ENCODE data around the gene CEP70. TPM values are rescaled to one million over a fixed set of nuclear protein-coding genes. Genes with fewer than 3 reads are reported as not detected.
"Not testable (repeated sequence)": the region's sequence is repeated elsewhere in the genome, so short reads cannot be mapped to it uniquely, and the experiment has no call there.

Gene CEP70
- polyA plus RNA-seq, 4 donors = 34.0 to 48.1 (median 39.4) TPM

DNA sequence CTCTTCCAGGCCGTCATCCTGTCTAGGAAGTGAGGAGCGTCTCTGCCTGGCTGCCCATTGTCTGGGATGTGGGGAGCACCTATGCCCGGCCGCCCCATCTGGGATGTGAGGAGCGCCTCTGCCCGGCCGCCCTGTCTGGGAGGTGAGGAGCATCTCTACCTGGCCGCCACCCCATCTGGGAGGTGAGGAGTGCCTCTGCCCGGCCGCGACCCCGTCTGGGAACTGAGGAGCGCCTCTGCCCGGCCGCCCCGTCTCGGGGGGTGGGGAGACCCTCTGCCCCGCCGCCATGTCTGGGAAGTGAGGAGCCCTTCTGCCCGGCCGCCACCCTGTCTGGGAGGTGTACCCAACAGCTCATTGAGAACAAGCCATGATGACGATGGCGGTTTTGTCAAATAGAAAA lies 72.6 kb downstream of the CEP70 start:
- DNase-seq (ENCODE audit: low read depth in 4 of 4, low spot score in 2 of 4) = not testable (repeated sequence)

DNA sequence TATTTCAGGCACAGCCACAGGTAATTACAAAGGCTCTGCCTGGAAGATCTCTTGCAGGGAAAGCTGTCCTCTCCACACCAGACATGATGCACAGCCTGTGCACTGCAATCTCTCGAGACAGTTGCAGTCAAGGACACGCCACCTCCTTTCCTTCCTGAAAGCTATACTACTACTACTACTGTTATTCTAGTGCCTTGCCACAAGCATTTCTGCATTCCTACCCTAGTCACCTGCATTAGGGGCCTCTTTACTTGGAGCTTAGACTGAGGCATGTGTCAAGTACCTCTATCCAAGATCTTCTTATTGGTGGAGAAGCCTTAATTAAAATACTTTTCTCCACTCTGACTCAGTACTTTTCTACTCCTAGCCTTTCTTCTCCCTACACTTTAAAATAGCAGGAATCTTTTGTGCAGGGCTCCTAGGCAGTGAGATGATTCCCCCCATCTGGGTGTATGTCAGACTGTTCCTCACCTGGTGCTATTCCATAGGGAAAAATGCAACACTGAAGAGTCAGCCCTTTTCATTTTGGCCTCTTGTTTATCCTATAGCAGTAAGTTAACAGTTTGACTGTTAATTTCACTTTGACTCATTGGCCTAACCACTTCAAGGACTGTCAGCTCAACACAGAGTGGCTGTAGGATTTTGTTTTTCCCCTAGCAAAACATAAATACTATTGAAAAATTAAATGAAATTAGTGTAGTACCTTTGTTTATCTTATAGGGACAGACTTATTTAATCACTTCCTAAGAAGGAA lies 80.8 kb downstream of the CEP70 start:
- no peak for DNase-seq (ENCODE audit: low read depth in 4 of 4, low spot score in 2 of 4)

DNA sequence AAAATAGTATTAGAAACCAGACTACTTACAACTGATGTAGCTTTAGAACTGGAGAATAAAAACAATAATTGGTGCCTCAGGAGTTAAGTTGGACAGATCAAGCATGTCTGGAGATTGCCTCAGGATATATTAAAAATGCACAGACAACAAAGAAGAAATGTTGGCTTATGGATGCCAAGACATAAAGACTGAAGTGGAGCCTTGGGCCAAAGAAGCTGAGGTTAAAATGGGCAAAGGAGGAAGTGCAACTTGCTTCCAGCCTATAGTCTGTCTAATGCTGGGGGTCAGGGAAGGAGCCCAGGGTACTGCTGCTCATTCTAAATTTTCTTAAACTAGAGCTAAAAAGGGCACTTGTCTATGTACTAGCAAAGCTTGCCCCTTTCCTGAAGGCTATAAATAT lies 82.1 kb downstream of the CEP70 start:
- no peak for DNase-seq (ENCODE audit: low read depth in 4 of 4, low spot score in 2 of 4)

DNA sequence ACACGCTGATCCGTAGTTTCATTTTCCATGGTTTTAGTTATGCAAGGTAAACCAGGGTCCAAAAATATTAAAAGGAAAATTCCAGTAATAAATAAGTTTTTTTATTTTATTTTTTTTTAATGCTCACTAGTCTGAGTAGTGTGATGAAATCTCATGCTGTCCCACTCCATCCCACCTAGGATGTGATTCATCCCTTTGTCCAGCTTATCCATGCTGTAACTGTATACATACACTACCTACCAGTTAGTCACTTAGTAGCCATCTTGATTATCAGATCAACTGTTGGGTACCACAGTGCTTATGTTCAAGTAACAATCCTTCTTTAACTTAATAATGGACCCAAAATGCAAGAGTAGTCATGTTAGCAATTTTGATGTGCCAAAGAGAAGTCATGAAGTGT lies 84.5 kb downstream of the CEP70 start:
- no peak for DNase-seq (ENCODE audit: low read depth in 4 of 4, low spot score in 2 of 4)

DNA sequence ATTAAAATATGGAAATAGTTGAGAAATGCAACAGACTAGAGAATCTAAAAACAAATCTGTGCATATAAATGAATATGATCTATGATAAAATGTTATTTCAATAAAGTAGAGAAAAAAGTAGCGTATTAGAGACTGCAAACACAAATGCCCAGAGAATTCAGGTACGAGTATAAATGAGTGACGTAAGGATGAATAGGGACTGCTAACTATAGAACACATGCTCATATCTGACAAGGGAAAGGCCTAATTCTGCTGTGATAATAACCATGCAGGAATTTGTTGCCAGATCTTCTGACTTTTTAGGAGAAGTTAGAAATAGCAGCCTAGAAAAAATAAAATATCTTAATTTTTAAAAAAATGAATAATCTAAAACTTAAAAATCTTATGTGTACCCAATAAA lies 86.5 kb downstream of the CEP70 start:
- DNase-seq (ENCODE audit: low read depth in 4 of 4, low spot score in 2 of 4) = no peak

DNA sequence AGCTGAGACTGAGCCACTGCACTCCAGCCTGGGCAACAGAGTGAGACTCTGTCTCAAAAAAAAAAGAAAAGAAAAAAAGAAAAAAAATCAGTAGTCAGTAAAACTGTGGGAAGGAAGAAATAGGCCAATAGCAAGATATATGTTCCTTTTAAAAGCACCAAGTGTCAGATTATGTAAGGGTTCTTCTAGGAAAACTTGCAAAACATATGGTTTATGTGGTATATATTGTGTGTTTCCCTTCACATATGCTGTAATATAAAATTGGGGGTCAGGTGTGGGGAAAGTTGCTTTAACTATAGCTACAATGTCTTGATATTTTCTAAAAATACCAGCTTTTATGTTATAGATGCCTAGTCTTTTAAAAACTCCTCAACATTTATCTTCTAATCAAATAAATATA lies 95.1 kb downstream of the CEP70 start:
- no peak for DNase-seq (ENCODE audit: low read depth in 4 of 4, low spot score in 2 of 4)

DNA sequence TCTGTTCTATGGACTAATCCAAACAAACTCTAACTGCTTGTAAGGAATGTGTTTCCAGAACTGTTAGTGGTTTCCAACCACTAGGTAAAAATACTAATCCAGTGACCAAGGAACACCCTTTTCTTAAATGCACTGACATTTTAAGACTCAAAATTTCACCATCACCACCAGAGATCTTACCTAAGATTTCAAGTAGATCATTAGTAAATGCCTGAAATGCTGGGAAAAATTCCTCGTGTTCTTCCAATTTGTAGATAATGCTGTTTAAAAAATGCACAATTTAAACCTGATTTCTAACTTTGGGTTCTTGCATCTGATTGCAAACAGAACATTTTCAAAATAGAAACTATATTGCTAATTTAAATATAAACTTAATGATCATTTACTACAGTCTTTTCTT lies 96.2 kb downstream of the CEP70 start:
- DNase-seq (ENCODE audit: low read depth in 4 of 4, low spot score in 2 of 4) = no peak

DNA sequence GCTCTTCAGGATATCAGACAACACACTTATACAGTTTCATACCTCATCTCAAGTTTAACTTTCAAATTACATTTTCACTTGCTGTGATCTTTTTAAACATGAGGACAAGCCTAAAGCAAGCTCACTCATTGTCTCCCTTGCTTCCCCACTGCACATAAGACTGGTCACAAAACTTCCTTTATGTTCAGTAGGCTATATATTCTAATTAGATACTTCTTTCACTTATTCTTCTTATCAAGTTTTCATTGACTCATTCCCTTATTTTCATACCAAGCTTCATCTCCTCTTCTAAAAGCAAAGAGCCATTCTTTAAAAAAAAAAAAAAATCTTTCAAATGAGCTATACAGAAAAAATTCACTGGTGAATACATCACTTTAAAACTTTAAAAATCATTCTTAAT lies 97.0 kb downstream of the CEP70 start:
- DNase-seq (ENCODE audit: low read depth in 4 of 4, low spot score in 2 of 4) = no peak

DNA sequence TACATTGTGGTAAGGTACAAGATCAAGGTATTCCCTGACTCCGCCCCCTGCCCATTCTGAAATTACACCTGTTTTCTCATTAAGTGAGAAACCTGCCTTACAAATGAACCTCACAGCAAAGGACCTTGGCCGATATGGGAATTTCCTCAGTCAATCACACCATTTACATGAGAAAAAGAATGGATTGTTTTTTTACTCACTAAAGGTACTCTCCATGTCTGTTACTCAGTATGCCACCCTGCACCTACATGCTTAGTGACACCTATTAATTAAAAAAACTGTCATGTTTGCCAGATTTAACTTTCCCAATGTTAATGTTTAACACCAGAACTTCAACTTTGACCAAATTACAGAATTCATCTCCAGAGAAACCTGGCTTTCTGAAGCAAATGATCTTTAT lies 97.6 kb downstream of the CEP70 start:
- no peak for DNase-seq (ENCODE audit: low read depth in 4 of 4, low spot score in 2 of 4)

DNA sequence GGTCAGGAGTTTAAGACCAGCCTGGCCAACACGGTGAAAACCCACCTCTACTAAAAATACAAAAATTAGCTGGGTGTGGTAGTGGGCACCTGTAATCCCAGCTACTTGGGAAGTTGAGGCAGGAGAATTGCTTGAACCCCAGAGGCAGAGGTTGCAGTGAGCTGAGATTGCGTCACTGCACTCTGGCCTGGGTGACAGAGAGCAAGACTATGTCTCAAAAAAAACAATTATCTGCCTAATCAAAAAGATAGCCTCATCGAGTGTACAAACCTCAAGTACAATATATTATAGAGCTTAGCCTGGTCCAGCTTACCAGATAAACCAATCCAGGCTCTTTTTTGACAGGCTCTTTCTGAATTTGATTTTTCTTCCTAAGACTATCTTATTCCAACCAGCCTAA lies 98.4 kb downstream of the CEP70 start:
- DNase-seq (ENCODE audit: low read depth in 4 of 4, low spot score in 2 of 4) = not testable (repeated sequence)

DNA sequence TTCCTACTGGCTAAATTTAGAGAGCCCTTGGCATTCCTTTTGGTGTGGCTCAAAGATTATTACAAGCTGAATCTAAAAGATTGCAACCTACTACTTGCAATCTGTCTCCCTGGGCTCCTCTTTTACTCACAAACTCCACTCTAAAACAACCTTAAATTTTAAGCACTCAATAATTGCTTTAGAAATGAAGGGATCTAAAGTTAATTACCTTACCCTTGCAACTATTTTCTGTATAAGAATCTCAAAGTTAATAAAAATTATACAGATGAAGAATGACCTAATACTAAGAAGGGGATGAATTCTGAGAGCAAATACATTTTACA lies 99.5 kb downstream of the CEP70 start:
- DNase-seq (ENCODE audit: low read depth in 4 of 4, low spot score in 2 of 4) = no peak

DNA sequence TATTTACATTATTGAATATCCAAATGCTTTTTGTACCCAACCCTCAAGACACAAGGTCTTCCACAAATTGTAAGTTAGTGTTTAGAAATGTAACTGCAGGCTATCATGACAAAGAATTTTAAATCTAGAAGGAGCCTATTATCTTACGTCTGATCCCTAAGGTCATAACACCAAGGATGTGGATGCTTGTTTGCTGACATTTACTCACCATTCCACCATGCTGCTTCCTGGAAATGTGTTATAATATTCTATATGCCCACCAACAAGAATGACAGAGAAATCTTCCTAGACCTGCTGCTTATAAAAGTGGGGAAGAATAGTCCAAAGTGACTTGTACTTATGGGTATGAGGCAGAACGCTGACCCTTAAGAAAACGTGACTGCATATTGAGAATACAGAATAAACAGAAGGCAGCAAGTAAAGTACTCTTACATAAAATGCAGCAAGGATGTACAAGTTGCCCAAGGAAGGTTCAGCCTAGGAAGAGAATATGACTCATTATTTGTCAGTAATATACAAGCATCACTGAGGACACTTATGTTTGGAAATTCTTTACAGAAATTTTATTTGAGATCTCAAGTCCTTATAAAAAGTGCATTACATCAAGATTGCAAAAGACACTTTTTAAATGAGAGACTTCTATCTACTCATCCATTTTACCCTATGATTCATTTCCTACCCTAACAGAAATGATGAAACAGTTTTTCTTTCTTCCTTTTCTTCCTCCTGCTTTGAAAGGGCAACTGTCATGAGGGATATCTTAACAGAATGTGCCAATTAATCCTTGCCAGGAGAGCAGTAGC lies 100.1 kb downstream of the CEP70 start:
- no peak for DNase-seq (ENCODE audit: low read depth in 4 of 4, low spot score in 2 of 4)

DNA sequence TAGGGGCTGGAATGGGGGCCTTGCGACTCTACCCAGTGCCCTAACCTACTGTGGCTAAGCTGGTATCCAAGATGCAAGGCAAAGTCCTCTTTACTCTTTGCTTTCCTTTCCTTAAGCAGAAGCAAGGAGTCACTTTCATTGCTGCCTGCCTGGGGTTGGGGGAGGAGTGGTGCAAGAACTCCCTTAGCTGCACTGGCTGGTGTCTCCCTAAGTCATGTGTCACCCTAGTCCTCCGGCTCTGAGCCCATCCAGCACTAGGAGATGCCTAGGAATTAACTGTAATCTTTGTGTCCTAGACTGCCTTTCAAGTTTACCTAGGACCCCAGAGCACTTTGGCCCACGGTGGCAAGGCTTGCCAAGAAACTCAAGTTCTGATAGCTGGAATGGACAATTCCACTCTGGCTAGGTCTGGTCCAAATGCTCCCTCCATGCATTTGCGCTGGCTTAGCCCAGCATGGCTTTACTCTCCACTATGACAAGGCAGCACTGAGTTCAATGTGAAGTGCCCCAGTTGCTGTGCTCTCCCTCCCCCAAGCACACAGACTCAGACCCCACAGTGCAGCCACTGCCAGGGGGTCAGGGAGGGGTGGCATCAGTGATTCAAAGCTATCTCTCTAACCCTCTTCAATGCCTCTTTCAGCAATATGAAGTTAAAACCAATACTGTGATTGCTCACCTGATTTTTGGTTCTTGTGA lies 100.9 kb downstream of the CEP70 start:
- no peak for DNase-seq (ENCODE audit: low read depth in 4 of 4, low spot score in 2 of 4)

DNA sequence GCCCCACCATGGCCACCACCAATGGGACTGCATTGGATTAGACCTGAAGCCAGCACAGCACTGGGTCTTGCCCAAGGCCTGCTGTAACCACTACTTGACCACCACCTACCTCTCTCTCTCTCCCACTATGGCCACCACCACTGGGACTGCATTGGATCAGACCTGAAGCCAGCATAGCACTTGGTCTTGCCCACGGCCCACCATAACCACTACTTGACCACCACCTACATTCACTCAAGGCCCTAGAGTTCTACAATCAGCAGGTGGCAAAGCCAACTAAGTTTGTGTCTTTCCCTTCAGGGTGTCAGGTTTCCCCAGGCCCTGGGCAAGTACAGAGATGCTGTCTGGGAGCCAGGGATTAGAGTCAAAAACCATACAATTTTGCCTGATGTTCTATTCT lies 102.1 kb downstream of the CEP70 start:
- DNase-seq (ENCODE audit: low read depth in 4 of 4, low spot score in 2 of 4) = no peak

DNA sequence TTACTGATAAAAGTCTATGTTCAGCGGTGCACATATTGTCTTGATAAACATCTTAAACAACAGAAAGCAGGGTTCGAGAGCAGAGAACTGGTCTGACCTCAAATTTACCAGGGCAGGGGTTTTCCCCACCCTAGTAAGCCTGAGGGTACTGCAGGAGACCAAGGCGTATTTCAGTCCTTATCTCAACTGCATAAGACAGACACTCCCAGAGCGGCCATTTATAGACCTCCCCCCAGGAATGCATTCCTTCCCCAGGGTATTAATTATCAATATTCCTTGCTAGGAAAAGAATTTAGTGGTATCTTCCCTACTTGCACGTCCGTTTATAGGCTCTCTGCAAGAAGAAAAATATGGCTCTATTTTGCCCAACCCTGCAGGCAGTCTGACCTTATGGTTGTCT lies 107.5 kb downstream of the CEP70 start:
- not testable (repeated sequence) for DNase-seq (ENCODE audit: low read depth in 4 of 4, low spot score in 2 of 4)

DNA sequence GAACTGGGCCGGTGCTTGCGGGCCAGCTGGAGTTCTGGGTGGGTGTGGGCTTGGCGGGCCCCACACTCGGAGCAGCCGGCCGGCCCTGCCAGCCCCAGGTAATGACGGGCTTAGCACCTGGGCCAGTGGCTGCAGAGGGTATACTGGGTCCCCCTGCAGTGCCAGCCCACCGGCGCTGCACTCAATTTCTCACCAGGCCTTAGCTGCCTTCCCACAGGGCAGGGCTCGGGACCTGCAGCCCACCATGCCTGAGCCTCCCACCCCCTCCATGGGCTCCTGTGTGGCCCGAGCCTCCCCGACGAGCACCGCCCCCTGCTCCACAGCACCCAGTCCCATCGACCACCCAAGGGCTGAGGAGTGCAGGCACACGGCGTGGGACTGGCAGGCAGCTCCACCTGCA lies 109.4 kb downstream of the CEP70 start:
- not testable (repeated sequence) for DNase-seq (ENCODE audit: low read depth in 4 of 4, low spot score in 2 of 4)

DNA sequence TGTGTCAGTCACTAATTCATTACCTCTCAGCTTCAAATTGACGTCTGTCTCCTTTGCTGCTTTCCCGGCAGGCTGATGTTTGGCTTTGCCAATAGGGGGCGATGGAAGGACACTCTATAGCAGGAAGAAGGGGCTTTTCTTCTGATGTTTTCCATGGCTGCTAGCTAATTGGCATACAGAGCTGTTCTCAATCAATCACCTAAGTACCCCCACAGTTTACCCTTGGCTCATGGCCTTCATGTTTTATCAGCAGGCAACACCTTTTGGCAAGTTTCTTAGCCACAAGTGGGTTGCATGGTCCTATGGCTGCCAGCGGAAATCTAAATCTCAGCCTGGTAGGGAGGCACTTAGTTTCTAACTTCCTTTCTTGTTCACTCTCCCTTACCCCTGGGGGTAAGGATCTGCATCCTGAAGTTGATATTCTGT lies 114.6 kb downstream of the CEP70 start:
- DNase-seq (ENCODE audit: low read depth in 4 of 4, low spot score in 2 of 4) = peak in 2 of 4 donors; percentile 3 to 19

DNA sequence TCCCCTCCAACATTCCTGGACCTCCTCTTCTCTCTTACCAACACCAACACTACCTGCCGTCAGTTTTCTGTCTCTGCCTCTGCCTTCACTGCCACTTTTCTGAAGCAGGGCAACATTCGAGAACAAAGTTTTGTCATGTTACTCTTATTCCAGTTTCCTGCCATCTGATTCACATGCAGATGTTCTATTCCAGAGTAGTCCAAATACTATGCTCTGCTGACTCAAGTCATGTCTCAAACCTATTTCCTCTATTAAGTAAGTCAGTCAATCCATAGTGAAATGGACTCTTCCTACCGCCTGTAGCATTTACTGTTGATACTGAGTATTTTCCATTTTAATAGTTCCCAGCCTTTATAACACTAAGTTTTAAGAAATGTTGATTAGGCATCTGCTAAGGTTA lies 116.3 kb downstream of the CEP70 start:
- DNase-seq (ENCODE audit: low read depth in 4 of 4, low spot score in 2 of 4) = no peak

DNA sequence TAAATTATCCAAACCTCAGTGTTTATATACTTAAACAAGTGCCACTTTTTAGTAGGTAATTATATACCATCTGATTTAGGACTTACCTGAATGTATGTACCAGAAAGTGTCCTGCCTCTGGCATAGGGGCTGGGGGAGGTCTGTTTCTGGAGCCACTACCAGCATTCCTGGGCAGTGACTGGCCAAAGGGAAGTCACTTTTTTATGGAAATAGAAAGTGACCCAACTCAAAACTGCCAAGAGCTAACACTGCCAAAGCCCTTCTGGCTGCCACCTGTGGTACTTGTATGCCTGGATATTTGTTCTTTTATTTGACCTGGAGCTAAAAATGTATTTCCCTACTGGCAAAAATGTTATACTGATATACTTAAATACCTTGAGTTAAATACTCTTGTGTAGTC lies 116.9 kb downstream of the CEP70 start:
- no peak for DNase-seq (ENCODE audit: low read depth in 4 of 4, low spot score in 2 of 4)

DNA sequence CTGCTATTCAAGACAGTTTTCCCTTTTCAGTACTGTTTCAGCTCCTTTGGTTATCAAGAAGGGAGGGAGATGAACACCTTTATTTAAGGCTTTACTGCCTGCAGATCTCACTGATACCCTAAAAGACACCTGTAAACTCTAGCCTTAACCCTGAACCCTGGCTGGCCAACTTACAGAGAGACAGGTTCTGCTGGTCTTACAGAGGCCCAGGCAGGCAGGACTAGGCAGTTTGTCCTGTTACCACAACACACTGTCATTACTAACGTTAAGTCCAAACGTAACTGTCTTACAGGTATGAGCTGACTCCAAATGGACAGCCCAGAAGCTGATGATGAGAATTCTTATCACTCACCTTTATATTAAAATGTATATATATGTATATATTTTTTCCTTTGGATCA lies 117.5 kb downstream of the CEP70 start:
- DNase-seq (ENCODE audit: low read depth in 4 of 4, low spot score in 2 of 4) = no peak

DNA sequence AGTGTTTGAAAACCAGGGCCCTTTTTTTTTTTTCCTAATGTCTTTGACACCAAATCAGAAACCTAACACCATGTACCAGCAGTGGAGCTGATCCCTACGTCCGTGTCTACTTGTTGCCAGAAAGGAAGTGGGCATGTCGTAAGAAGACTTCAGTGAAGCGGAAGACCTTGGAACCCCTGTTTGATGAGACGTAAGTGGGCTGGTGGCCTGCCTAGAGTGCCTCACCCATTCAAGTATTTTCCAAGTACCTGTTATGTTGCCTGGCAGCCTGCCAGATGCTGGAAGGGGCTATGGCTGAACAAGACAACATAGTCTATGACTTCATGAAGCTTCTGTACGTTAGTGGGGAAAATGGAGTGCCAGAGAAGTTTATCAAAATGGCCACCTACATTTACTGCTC lies 119.9 kb downstream of the CEP70 start:
- no peak for DNase-seq (ENCODE audit: low read depth in 4 of 4, low spot score in 2 of 4)

DNA sequence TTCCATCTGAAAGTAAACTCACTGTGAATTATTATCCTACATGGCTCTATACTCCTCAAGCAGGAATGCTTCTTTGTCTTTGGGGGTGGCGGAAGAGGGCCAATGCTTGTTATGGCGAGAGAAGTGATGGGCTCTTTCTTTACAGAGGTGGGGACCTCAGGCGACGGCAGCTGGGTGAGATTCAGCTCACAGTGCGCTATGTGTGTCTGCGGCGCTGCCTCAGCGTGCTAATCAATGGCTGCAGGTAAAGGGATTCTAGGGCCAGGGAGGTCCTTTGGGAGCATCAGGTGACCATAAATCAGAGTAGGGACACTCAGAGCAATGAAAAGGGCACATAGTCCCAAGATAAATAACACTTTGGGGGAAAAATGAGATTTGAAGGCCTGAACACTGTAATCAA lies 120.7 kb downstream of the CEP70 start:
- no peak for DNase-seq (ENCODE audit: low read depth in 4 of 4, low spot score in 2 of 4)
